WI38 (cell line): ENCODE results near the gene RIC3.

Experiments
- H3K4me3 ChIP-seq: 2 replicates; pipeline ENCODE4 v1.5.1; 2011; ENCODE audit warnings: low read depth, mild to moderate bottlenecking, control low read depth, low read length
- CTCF ChIP-seq: IDR thresholded peaks from 2 replicates; pipeline ENCODE4 v1.5.1; 2012; ENCODE audit warnings: low read depth, mild to moderate bottlenecking, control low read depth, low read length

RIC3 gene

GRCh38 chr11:8097062-8097461, 71.8 kb downstream of the RIC3 start:
- TF ChIP-seq CTCF = no peak
- H3K4me3 ChIP-seq = no peak overlapping the region

GRCh38 chr11:8096575-8096974, 72.2 kb downstream of the RIC3 start:
- no peak overlapping the region for H3K4me3 ChIP-seq
- TF ChIP-seq CTCF = no peak

GRCh38 chr11:8095806-8096522, 72.9 kb downstream of the RIC3 start:
- H3K4me3 ChIP-seq = no peak overlapping the region
- no peak for TF ChIP-seq CTCF

- no peak overlapping the region for H3K4me3 ChIP-seq
- no peak for TF ChIP-seq CTCF
Measured at GRCh38 chr11:8095371-8095770, 73.5 kb downstream of the RIC3 start.

- TF ChIP-seq CTCF = no peak
Measured at GRCh38 chr11:8094656-8095055, 74.2 kb downstream of the RIC3 start.

GRCh38 chr11:8093931-8094575, 74.8 kb downstream of the RIC3 start:
- TF ChIP-seq CTCF = no peak
- no peak overlapping the region for H3K4me3 ChIP-seq

More at GRCh38 chr11:8094656-8095055, 74.2 kb downstream of the RIC3 start:
- H3K4me3 ChIP-seq = no peak overlapping the region

GRCh38 chr11:8092587-8093424, 76.0 kb downstream of the RIC3 start:
- H3K4me3 ChIP-seq = no peak overlapping the region
- TF ChIP-seq CTCF = peak; percentile 72
